ENCODE data around the gene TBC1D22A.
"Not testable (repeated sequence)": the region's sequence is repeated elsewhere in the genome, so short reads cannot be mapped to it uniquely, and the experiment has no call there.

Gene TBC1D22A

DNA sequence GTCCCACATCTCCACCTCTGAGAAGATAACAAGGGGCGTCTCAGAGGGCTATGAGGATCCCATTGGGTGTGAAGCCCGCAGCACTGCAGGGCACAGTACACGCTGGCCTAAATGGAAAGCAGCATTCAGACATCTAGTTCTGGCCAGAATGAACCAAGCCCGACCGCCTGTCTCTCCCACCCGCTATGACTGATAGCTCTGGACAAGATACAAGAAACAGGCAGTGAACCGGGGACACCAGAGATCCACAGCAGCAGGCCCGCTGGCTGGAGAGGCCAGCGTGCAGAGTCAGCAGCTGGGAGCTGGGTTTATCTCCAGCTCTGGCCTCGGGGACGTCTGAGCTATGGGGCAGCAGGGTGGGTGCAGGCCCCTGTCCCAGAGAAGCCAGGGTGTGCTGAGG, 34.0 kb upstream of the TBC1D22A start:
- Histone ChIP-seq H3K36me3 (ENCODE audit: control insufficient read depth in 1 of 2, insufficient read depth in 2 of 2, low read length in 2 of 2) (peaks cover 6 to 26% of the 10 kb centered on the region in 2 donors), H3K27me3 (ENCODE audit: control insufficient read depth in 1 of 2, insufficient read depth in 2 of 2, low read length in 2 of 2) (no peaks in the 10 kb centered on the region), H3K4me3 (ENCODE audit: low read depth in 1 of 2, low read length in 2 of 2) (no peak overlapping the region), H3K27ac (ENCODE audit: low read depth, low read length) (no peak overlapping the region), H3K4me1 (ENCODE audit: control insufficient read depth in 1 of 2, insufficient read depth in 2 of 2, low read length in 2 of 2) (peaks cover 44 to 48% of the 10 kb centered on the region in 2 donors), H3K9me3 (ENCODE audit: control insufficient read depth in 1 of 2, low read length in 2 of 2) (no peaks in the 10 kb centered on the region), H3K9ac (ENCODE audit: low read depth in 1 of 2, low read length in 2 of 2) (peak overlapping the region in 1 of 2 donors; percentile 1)

DNA sequence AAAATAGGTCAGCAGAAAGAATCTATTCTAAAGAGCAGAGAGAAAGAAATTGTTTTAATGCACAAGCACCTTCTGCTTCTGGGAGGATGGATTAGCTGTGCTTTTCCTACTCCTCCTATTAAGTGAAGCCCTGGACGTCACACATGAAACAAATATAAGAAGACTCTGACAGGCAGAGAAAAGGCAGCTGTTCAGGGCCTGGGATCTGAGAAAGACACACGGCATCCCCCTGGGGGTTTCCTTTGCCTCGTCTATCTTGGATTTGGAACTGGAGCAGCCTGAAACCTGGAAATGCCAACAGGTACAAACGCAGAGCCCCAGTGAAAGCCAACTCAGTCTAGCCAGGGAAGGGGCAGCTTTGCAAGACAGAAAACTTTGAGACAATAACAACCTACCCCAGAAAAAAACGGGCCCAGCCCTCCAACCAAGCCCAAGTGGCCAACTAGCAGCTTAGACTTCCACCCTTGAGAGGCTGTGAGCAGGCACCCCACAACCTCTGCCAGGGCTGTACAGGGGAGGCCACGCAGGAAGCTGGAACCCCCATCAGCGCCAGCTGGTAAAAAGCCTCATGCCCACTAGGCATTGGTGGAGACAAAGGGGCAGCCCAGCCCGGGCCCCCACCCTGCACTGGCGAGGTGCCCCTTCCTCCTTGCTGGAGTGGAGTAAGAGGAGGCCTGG, 31.7 kb upstream of the TBC1D22A start:
- peak overlapping the region in 1 of 2 donors; percentile 6 for H3K9ac ChIP-seq (ENCODE audit: low read depth in 1 of 2, low read length in 2 of 2)
- H3K4me1 ChIP-seq (ENCODE audit: control insufficient read depth in 1 of 2, insufficient read depth in 2 of 2, low read length in 2 of 2): peaks cover 66 to 68% of the 10 kb centered on the region in 2 donors
- H3K27ac ChIP-seq (ENCODE audit: low read depth, low read length): peak overlapping the region; percentile 64
- peaks cover under 1 to 8% of the 10 kb centered on the region in 2 donors for H3K36me3 ChIP-seq (ENCODE audit: control insufficient read depth in 1 of 2, insufficient read depth in 2 of 2, low read length in 2 of 2)
- H3K27me3 ChIP-seq (ENCODE audit: control insufficient read depth in 1 of 2, insufficient read depth in 2 of 2, low read length in 2 of 2): no peaks in the 10 kb centered on the region
- no peaks in the 10 kb centered on the region for H3K9me3 ChIP-seq (ENCODE audit: control insufficient read depth in 1 of 2, low read length in 2 of 2)
- peak overlapping the region in 1 of 2 donors; percentile 35 for H3K4me3 ChIP-seq (ENCODE audit: low read depth in 1 of 2, low read length in 2 of 2)

DNA sequence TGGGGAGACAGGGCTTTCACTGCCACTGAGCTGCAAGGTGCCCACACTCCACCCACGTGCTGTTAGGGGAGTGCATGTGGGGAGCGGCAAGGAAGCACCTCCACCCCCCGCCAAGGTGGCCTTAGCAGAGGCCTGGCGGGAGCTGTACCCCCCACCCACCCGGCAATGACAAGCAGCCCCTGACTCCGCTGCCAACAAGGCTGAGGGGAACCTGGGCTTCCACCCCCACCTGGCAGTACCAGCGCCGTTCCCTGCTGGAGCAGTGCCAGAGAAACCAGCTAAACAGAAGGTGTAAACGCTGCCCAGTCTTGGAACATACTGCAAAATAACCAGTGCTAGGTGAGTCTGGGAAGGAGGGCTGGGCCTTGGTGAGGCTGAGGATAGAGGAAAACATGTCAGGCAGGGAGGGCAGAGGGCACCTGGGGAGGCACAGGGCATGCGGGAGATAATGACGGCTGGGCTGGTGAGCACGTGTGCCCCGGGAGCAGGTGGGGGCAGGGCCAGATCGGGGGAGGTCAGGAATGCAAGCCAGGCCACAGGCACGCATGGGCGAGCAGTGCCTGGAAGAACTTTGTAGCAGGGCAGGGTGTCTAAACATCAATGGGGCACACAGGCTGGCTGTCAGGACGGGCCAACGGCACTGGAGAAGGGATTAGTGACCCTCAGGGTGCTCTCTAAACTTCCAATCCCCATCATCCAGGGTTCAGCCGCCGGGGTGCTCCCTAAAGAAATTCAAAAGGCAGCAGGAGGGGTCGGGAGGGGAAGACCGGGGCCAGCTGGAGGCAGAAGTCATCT, 31.0 kb upstream of the TBC1D22A start:
- Histone ChIP-seq H3K36me3 (ENCODE audit: control insufficient read depth in 1 of 2, insufficient read depth in 2 of 2, low read length in 2 of 2) (peaks cover 0 to under 1% of the 10 kb centered on the region in 2 donors), H3K4me3 (ENCODE audit: low read depth in 1 of 2, low read length in 2 of 2) (peak overlapping the region; percentile 6 to 35)

DNA sequence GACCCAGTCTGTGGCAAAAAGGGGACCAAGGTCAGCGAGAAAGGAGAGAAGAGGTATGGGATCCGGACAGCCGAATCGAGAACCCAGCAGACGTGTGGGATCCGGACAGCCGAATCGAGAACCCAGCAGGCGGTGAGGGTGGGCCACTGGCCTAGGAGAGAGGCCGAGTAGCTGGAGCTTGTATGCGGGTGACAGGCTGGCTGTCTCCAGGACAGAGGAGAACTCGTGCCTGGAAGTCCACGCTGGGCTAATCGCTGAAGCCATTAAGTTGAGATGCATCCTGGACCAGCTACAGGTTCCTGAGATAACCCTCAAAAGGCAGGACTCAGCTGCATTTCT, 30.4 kb upstream of the TBC1D22A start:
- H3K27me3 ChIP-seq (ENCODE audit: control insufficient read depth in 1 of 2, insufficient read depth in 2 of 2, low read length in 2 of 2): no peaks in the 10 kb centered on the region
- peaks cover 74 to 76% of the 10 kb centered on the region in 2 donors for H3K4me1 ChIP-seq (ENCODE audit: control insufficient read depth in 1 of 2, insufficient read depth in 2 of 2, low read length in 2 of 2)
- H3K9me3 ChIP-seq (ENCODE audit: control insufficient read depth in 1 of 2, low read length in 2 of 2): no peaks in the 10 kb centered on the region
- H3K36me3 ChIP-seq (ENCODE audit: control insufficient read depth in 1 of 2, insufficient read depth in 2 of 2, low read length in 2 of 2): no peaks in the 10 kb centered on the region
- H3K27ac ChIP-seq (ENCODE audit: low read depth, low read length): peak overlapping the region; percentile 27
- peak overlapping the region in 1 of 2 donors; percentile 6 for H3K4me3 ChIP-seq (ENCODE audit: low read depth in 1 of 2, low read length in 2 of 2)
- H3K9ac ChIP-seq (ENCODE audit: low read depth in 1 of 2, low read length in 2 of 2): no peak overlapping the region

More for the DNA sequence above, 31.0 kb upstream of the TBC1D22A start:
- H3K27me3 ChIP-seq (ENCODE audit: control insufficient read depth in 1 of 2, insufficient read depth in 2 of 2, low read length in 2 of 2): no peaks in the 10 kb centered on the region
- H3K9ac ChIP-seq (ENCODE audit: low read depth in 1 of 2, low read length in 2 of 2): peak overlapping the region in 1 of 2 donors; percentile 43
- no peaks in the 10 kb centered on the region for H3K9me3 ChIP-seq (ENCODE audit: control insufficient read depth in 1 of 2, low read length in 2 of 2)
- H3K4me1 ChIP-seq (ENCODE audit: control insufficient read depth in 1 of 2, insufficient read depth in 2 of 2, low read length in 2 of 2): peaks cover 73 to 76% of the 10 kb centered on the region in 2 donors
- peak overlapping the region; percentile 64 for H3K27ac ChIP-seq (ENCODE audit: low read depth, low read length)

DNA sequence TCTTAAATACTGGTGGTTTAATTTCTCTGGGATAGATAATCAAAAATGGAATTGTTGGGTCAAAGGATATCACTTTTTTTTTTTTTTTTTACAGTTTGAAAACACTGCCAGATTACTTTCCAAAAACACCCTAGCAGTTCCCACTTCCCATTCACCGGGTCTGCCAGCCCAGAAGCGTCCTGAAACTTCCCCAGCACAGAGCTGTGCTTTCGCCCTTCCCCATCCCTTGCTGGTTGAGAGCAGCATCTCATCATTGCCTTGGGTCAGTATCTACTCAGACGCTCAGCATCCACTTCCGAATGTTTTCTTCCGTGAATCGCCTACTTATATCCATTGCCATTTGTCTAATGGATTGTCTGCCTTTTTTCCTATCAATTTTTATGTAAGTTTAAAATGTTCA, 29.9 kb upstream of the TBC1D22A start:
- peaks cover 69 to 73% of the 10 kb centered on the region in 2 donors for H3K4me1 ChIP-seq (ENCODE audit: control insufficient read depth in 1 of 2, insufficient read depth in 2 of 2, low read length in 2 of 2)
- no peaks in the 10 kb centered on the region for H3K36me3 ChIP-seq (ENCODE audit: control insufficient read depth in 1 of 2, insufficient read depth in 2 of 2, low read length in 2 of 2)
- no peaks in the 10 kb centered on the region for H3K9me3 ChIP-seq (ENCODE audit: control insufficient read depth in 1 of 2, low read length in 2 of 2)
- no peaks in the 10 kb centered on the region for H3K27me3 ChIP-seq (ENCODE audit: control insufficient read depth in 1 of 2, insufficient read depth in 2 of 2, low read length in 2 of 2)
- H3K27ac ChIP-seq (ENCODE audit: low read depth, low read length): no peak overlapping the region
- no peak overlapping the region for H3K4me3 ChIP-seq (ENCODE audit: low read depth in 1 of 2, low read length in 2 of 2)
- H3K9ac ChIP-seq (ENCODE audit: low read depth in 1 of 2, low read length in 2 of 2): no peak overlapping the region

DNA sequence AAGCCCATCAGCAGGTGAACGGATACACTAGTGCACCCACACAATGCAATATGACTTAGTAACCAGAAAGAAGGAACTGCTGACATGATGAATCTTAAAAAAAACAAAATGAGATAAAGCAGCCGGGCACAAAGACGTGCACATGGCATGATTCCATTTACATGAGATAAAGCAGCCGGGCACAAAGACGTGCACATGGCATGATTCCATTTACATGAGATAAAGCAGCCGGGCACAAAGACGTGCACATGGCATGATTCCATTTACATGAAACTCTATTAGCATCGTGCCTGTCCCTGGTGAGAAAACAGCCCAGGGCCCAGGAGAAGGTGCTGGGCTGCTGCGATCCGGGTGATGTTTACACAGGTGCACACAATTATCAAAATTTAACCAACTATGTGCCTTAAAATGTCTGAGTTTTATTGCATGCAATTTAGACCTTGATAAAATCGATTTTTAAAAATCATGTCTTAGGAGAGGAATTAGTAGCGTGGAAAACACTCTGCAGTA, 28.2 kb upstream of the TBC1D22A start:
- Histone ChIP-seq H3K4me1 (ENCODE audit: control insufficient read depth in 1 of 2, insufficient read depth in 2 of 2, low read length in 2 of 2) (peaks cover 61 to 65% of the 10 kb centered on the region in 2 donors), H3K4me3 (ENCODE audit: low read depth in 1 of 2, low read length in 2 of 2) (peak overlapping the region in 1 of 2 donors; percentile 81)
- H3K9ac ChIP-seq (ENCODE audit: low read depth in 1 of 2, low read length in 2 of 2); H3K27me3 ChIP-seq (ENCODE audit: control insufficient read depth in 1 of 2, insufficient read depth in 2 of 2, low read length in 2 of 2); H3K36me3 ChIP-seq (ENCODE audit: control insufficient read depth in 1 of 2, insufficient read depth in 2 of 2, low read length in 2 of 2); H3K27ac ChIP-seq (ENCODE audit: low read depth, low read length); H3K9me3 ChIP-seq (ENCODE audit: control insufficient read depth in 1 of 2, low read length in 2 of 2): not testable (repeated sequence)

DNA sequence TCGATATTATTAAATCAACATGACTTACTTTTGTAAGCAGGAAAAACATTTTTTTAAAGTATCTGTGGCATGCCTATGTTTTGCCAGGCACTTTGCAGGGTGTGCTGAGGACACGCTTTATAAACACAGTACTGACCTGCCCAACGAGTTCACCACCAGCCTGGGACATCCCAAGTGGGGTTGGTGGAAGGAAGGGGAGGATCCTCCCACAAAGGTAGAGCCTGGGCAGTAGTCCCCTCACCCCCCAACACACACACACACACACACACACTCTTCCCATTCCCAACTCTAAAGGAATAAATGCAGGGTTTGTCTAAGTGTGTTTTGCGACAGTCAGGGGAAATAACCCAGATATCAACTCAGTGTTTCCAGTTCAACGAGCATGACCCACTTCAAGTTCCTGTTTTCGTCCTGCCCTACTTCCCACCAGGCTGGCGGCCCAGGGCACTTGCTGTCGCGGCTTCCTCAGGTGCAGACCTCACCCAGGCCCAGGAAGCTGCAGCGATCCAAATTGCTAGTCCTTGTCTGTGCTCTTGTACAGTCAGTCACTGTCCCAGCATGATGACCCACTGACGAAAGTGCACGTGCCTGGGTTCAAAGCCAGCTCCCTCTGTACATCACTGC, 27.5 kb upstream of the TBC1D22A start:
- H3K4me3 ChIP-seq (ENCODE audit: low read depth in 1 of 2, low read length in 2 of 2): peak overlapping the region; percentile 77 to 81
- H3K36me3 ChIP-seq (ENCODE audit: control insufficient read depth in 1 of 2, insufficient read depth in 2 of 2, low read length in 2 of 2): no peaks in the 10 kb centered on the region
- no peaks in the 10 kb centered on the region for H3K9me3 ChIP-seq (ENCODE audit: control insufficient read depth in 1 of 2, low read length in 2 of 2)
- H3K4me1 ChIP-seq (ENCODE audit: control insufficient read depth in 1 of 2, insufficient read depth in 2 of 2, low read length in 2 of 2): peaks cover 68 to 72% of the 10 kb centered on the region in 2 donors
- H3K9ac ChIP-seq (ENCODE audit: low read depth in 1 of 2, low read length in 2 of 2): peak overlapping the region in 1 of 2 donors; percentile 73
- H3K27me3 ChIP-seq (ENCODE audit: control insufficient read depth in 1 of 2, insufficient read depth in 2 of 2, low read length in 2 of 2): no peaks in the 10 kb centered on the region
- no peak overlapping the region for H3K27ac ChIP-seq (ENCODE audit: low read depth, low read length)

DNA sequence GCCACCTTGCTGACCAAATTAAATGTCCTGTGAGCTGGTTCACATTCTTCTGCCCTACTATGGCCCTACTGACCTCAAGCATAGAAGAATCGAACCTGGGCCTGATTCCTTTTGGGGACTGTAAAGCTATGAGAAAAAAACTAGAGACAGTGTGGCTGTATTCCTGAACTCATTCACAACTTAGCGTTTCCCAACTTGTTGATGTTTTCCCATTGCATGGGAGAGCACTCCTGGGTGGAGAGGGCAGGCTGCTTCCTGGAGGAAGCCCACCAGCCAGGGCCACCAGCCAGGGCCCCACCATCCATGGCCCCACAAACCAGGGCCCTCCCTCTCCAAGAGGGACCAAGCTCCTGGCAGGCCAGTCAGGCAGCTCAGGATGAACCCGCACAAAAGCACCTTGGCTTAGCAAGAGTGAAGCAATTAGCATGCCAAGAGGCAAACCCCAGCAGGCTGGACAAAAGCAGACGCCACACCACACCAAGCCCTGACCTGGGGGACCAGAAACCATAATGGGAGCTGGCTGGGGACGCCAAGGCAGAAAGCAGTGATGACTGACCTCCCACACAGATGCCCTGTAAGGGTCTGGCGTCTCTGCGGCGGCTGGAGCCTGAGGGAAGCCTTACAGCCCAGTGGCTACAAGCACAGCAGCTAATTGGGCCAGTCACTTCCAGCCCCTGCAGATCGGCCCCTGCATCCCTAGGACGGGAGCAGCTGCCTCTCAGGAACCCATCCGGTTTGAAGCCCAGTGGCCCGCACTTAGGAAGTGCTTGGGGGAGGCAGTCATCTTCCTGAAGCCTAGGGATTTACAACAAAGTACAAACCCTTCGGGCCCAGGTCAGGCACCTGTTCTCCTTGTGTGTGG, 26.5 kb upstream of the TBC1D22A start:
- Histone ChIP-seq H3K9ac (ENCODE audit: low read depth in 1 of 2, low read length in 2 of 2) (peak overlapping the region; percentile 47 to 73), H3K27me3 (ENCODE audit: control insufficient read depth in 1 of 2, insufficient read depth in 2 of 2, low read length in 2 of 2) (no peaks in the 10 kb centered on the region), H3K27ac (ENCODE audit: low read depth, low read length) (no peak overlapping the region), H3K4me3 (ENCODE audit: low read depth in 1 of 2, low read length in 2 of 2) (peak overlapping the region; percentile 77 to 81), H3K4me1 (ENCODE audit: control insufficient read depth in 1 of 2, insufficient read depth in 2 of 2, low read length in 2 of 2) (peaks cover 60 to 71% of the 10 kb centered on the region in 2 donors), H3K36me3 (ENCODE audit: control insufficient read depth in 1 of 2, insufficient read depth in 2 of 2, low read length in 2 of 2) (no peaks in the 10 kb centered on the region), H3K9me3 (ENCODE audit: control insufficient read depth in 1 of 2, low read length in 2 of 2) (no peaks in the 10 kb centered on the region)

DNA sequence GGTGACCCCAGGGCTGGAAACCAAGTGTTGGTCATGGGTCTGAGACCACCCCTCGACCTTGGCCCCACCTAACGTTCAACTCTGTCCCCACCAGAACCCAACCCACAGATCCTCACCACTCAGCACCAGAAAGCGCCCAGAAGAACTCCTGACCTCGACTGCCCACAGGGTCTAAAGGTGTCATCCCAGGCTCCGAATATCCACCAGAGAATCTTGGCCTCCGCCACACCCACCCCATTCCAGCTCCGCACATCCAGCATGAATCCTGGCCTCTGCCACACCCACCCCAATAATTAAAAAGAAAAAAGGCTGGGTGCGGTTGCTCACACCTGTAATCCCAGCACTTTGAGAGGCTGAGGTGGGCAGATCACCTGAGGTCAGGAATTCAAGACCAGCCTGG, 25.7 kb upstream of the TBC1D22A start:
- Histone ChIP-seq H3K4me1 (ENCODE audit: control insufficient read depth in 1 of 2, insufficient read depth in 2 of 2, low read length in 2 of 2) (peaks cover 53 to 69% of the 10 kb centered on the region in 2 donors), H3K27ac (ENCODE audit: low read depth, low read length) (no peak overlapping the region), H3K27me3 (ENCODE audit: control insufficient read depth in 1 of 2, insufficient read depth in 2 of 2, low read length in 2 of 2) (no peaks in the 10 kb centered on the region), H3K36me3 (ENCODE audit: control insufficient read depth in 1 of 2, insufficient read depth in 2 of 2, low read length in 2 of 2) (no peaks in the 10 kb centered on the region), H3K9me3 (ENCODE audit: control insufficient read depth in 1 of 2, low read length in 2 of 2) (no peaks in the 10 kb centered on the region), H3K4me3 (ENCODE audit: low read depth in 1 of 2, low read length in 2 of 2) (peak overlapping the region; percentile 77 to 81), H3K9ac (ENCODE audit: low read depth in 1 of 2, low read length in 2 of 2) (peak overlapping the region; percentile 47 to 73)

Measured in duodenal mucosa (tissue), 2 donors.